Activated gamma-delta T cell treated with Interleukin-2 at 50 U/mL for 16 hours (primary cell): Measurements from ENCODE around the gene RARRES1.

Experiments used
- DNase-seq: peaks from one replicate; pipeline ENCODE4 v3.0.0-alpha.2; 2020

Gene RARRES1, protein sequence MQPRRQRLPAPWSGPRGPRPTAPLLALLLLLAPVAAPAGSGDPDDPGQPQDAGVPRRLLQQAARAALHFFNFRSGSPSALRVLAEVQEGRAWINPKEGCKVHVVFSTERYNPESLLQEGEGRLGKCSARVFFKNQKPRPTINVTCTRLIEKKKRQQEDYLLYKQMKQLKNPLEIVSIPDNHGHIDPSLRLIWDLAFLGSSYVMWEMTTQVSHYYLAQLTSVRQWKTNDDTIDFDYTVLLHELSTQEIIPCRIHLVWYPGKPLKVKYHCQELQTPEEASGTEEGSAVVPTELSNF

GRCh38 chr3:158731938-158732855 is at the start of gene RARRES1:
Gene RARRES1, minus strand, starts transcription at chr3:158732457. Its CDS starts 42 bp downstream, at chr3:158732415.
- peak; percentile 14 for DNase-seq

DNA sequence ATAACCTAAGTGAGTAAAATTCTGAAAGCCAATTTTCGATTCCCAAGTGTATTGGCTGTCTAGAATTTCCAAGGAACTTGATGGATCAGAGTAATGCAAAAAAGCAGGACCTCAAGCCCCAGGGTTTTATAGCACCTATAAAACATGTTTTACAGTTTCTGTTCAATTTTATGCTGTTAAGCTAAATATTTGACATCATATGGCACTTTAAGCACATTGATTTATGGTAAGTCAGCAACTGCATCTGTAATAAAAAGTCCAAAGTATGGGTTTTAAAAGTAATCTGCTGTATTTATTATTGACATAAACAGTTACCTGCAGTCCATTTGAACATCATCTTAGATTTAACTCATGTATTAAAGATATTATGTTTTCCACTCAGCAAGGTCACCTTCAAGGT is 49.6 kb upstream of the RARRES1 start:
- no peak for DNase-seq

DNA sequence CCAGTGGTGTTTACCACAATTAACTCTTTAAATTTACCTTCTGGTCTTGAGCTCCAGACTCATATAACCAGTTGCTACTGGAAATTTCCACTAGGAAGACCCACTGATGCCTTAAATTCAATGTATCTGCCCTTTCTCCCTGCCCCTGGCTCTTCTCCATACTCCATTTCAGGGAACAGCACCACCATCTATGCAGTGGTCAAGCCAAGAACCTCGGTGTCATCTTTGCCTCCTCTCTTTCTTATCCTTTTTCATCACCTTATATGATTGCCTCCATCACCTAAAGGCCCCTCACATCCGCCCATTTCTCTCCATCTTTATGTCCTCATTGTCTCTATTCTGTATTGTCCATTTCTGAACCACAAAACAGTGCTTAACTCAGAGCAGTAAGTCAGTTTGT is 48.9 kb upstream of the RARRES1 start:
- no peak for DNase-seq

DNA sequence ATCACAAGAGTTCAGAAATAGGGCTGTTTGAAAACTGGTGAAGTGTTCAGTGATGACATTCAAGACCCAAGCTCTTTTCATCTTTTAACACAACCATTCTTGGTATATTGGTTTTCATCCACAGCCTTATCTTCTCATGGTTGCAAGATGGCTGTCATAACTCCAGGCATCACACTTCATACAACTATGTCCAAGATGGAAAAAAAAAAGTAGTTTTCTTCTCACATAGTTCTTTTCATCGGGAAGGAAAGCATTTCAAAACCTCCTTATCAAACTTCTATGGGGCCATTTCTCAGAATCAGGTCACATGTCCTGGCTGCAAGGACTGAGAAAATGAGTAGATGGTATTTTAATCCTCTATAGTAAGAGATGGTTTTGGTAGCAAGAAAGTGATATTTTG is 48.5 kb upstream of the RARRES1 start:
- no peak for DNase-seq

GRCh38 chr3:158777161-158777873 is 45.1 kb upstream of the RARRES1 start:
- no peak for DNase-seq

DNA sequence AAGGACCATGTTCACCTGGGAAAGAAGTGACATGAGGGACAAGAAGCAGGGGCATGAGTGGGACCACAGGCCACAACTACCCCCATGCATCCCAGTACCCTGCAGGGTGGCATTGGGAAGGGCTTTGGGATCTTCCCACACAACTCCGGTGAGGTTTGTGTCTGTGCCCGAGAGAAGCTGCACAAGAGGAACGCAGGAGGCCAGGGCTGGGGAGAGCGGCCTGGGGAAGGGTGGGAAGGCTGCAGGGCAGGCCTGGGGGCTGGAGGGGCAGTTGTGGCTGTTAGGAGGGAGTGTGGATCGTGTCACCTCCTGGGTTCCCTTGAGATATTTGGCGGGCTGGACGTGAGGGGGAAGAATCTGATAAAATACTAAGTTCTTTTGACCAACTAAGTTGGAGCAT is 44.3 kb upstream of the RARRES1 start:
- no peak for DNase-seq

DNA sequence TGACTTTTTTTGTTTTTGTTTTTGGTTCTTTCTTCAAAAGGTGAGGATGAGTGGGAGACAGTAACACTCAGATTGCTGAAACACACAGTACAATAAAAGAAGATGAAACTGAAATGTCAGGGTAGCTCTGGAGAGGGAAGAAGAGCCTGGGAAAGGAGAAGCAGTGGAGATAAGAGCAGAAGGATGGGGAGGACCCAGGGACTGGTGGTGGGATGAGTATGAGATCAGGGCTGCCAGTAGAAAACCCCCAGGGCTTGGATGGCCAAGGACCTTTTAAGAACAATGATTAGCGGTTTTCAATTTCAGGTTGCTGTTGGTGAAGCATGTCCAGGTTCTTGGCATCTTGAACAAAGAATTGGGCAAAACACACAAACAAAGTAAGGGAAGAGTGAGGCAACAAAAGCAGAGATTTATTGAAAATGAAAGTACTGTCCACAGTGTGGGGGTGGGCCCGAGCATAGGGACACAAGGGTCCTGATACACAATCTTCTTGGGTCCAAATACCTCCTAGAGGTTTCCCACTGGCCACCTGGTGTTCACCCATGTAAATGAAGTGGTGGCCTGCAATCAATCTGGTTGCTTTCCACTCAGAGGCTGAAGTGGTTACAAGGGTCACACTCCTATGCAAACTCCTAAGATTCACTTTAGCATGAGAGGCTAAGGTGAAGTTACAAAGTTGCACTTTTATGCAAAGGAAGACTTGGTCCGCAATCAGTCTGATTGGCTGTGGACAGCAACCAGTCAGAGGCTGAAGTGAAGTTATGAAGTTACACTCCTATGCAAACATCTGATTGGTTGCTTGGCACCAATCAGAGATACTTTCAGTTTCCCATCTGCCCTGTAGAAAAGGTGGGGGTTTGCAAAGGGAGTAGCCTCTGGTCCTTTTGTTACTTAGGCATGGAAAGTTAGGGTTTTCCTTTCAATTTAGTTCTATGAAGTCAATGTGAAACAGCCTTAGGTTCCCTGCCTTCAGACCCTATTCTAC is 43.5 kb upstream of the RARRES1 start:
- DNase-seq, result no peak

DNA sequence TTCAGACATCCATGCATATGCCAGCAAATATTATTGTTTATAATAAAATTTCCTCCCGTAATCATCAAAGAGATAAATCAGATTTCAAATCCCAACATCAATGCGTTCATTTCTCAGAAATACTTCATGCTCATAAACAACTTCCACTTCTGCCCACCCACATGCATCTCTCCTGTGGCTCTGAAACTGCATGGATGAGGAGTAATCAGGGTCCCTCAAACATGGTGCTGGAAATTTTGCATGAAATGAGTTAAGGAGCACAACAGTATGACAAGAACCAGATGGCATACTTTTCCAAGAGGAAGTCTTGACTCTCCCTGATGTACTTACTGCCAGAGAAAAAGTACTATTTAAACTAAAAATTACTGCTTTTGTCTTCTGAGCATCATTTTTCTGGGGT is 42.7 kb upstream of the RARRES1 start:
- DNase-seq, result no peak

GRCh38 chr3:158773845-158774830 is 41.9 kb upstream of the RARRES1 start:
- no peak for DNase-seq

DNA sequence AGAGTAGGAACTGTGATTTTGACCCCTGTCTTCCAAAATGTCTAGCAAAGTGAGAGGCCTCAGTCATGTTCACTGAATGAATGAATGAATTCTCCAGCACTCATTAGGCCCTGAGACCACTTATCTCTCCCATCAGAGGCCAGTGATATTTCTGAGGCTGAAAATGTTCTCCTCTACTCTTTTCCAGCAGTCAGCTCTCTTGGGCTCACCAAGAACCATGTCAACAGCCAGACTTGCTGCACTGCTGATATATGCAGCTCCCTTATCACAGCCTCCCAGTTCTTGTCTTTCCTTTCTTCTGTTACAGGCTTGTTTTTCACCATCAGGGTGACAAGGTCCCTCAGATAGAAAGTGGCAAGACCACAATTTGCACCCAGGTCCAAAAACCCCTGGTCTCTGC is 40.9 kb upstream of the RARRES1 start:
- no peak for DNase-seq

GRCh38 chr3:158771982-158772381 is 39.7 kb upstream of the RARRES1 start:
- no peak for DNase-seq

GRCh38 chr3:158771577-158771976 is 39.3 kb upstream of the RARRES1 start:
- DNase-seq, result no peak

- DNase-seq, result no peak
Observed at GRCh38 chr3:158770741-158771350, 38.6 kb upstream of the RARRES1 start.

GRCh38 chr3:158769952-158770740 is 37.9 kb upstream of the RARRES1 start:
- no peak for DNase-seq

- DNase-seq, result no peak
Observed at GRCh38 chr3:158769549-158769948, 37.3 kb upstream of the RARRES1 start.

GRCh38 chr3:158768881-158769543 is 36.8 kb upstream of the RARRES1 start:
- no peak for DNase-seq

GRCh38 chr3:158768361-158768787 is 36.1 kb upstream of the RARRES1 start:
- DNase-seq, result no peak

DNA sequence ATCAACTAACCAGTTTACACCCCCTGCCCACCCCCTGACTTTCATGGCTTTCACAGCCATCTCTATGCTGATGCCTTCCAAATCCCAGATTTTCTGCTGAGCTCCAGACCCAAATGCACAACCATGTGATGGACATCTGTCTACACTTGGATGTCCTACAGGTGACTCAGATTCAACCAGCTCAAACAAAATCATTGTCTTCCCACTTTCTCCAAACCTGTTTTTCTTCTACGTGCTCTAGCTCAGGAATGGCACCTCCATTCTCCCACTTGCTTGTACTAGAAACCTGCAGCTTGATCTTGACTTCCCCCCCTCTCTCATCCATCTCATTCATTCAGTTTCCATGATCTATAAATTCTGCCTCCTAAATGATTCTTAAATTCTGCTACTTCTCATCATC is 34.1 kb upstream of the RARRES1 start:
- DNase-seq, result no peak
